Stimulated activated CD4-positive, alpha-beta T cell treated with anti-CD3 and anti-CD28 coated beads, Interleukin-1b, Interleukin-23, amount 100 ng/mL, for 24 hours (primary cell): ENCODE data around the gene TRERF1.

Source experiments
- DNase-seq, 4 experiments: peaks; one replicate each; pipeline ENCODE4 v3.0.0-alpha.2; 2020; ENCODE audit warnings: low read depth in 4 of 4, low spot score in 1 of 4

The TRERF1 gene

GRCh38 chr6:42370323-42370985, 81.3 kb downstream of the TRERF1 start:
- DNase-seq: no peak

- no peak for DNase-seq
These were observed 82.2 kb downstream of the TRERF1 start for GRCh38 chr6:42369568-42369967.

GRCh38 chr6:42368181-42368580, 83.5 kb downstream of the TRERF1 start:
- DNase-seq: peak in 2 of 4 experiments; percentile 46 to 60

GRCh38 chr6:42367353-42368011, 84.2 kb downstream of the TRERF1 start:
- no peak for DNase-seq

- DNase-seq: no peak
These were observed 84.8 kb downstream of the TRERF1 start for GRCh38 chr6:42366999-42367352.

GRCh38 chr6:42366011-42366705, 85.6 kb downstream of the TRERF1 start:
- DNase-seq: no peak

- no peak for DNase-seq
These were observed 86.7 kb downstream of the TRERF1 start for GRCh38 chr6:42365021-42365420.

GRCh38 chr6:42363926-42364849, 87.5 kb downstream of the TRERF1 start:
- no peak for DNase-seq

GRCh38 chr6:42361036-42361435, 90.7 kb downstream of the TRERF1 start:
- DNase-seq: no peak

GRCh38 chr6:42359021-42359420, 92.7 kb downstream of the TRERF1 start:
- no peak for DNase-seq

- DNase-seq: no peak
These were observed 96.3 kb downstream of the TRERF1 start for GRCh38 chr6:42355416-42355815.

- DNase-seq: no peak
These were observed 97.0 kb downstream of the TRERF1 start for GRCh38 chr6:42354702-42355101.

GRCh38 chr6:42352856-42353564, 98.7 kb downstream of the TRERF1 start:
- DNase-seq: no peak

- no peak for DNase-seq
These were observed 100.8 kb downstream of the TRERF1 start for GRCh38 chr6:42350911-42351310.

- DNase-seq: no peak
These were observed 101.8 kb downstream of the TRERF1 start for GRCh38 chr6:42349753-42350511.

- DNase-seq: no peak
These were observed 104.3 kb downstream of the TRERF1 start for GRCh38 chr6:42347456-42347855.

- no peak for DNase-seq
These were observed 105.9 kb downstream of the TRERF1 start for GRCh38 chr6:42345696-42346416.

- no peak for DNase-seq
These were observed 107.0 kb downstream of the TRERF1 start for GRCh38 chr6:42344756-42345155.
